Adrenal gland (tissue), 12 donors: ENCODE data around the gene SLC35A2. TPM values are rescaled to one million over a fixed set of nuclear protein-coding genes. Genes with fewer than 3 reads are reported as not detected.

ENCODE experiments used
- DNase-seq, 7 donors: peaks; one replicate each; pipeline ENCODE4 v3.0.0-alpha.2; 2019 to 2020
- H3K27ac ChIP-seq, 5 donors: fragments of 200-600 bp; sonication (generic) in 4 of 5; 1 replicate in 3 of 5; 2 replicates in 2 of 5; pipeline versions ENCODE4 v1.5.1 to v1.8.0; 2016 to 2020; ENCODE audit warnings: mild to moderate bottlenecking in 1 of 5
- H3K27me3 ChIP-seq: fragments of 200-600 bp; 2 replicates; pipeline ENCODE4 v1.8.0; 2021
- H3K36me3 ChIP-seq, 2 donors: fragments of 200-600 bp; replicated peaks in 1 of 2; 1 replicate in 1 of 2; 2 replicates in 1 of 2; pipeline versions ENCODE4 v1.5.1 to v1.8.0; 2018 to 2022
- H3K4me1 ChIP-seq, 2 donors: fragments of 200-600 bp; replicated peaks in 1 of 2; 1 replicate in 1 of 2; 2 replicates in 1 of 2; pipeline versions ENCODE4 v1.5.1 to v1.8.0; 2018 to 2021
- H3K4me3 ChIP-seq, 4 donors: fragments of 200-600 bp; sonication (generic) in 3 of 4; one replicate each; pipeline ENCODE4 v1.5.1; 2016 to 2018
- H3K9me3 ChIP-seq, 3 donors: fragments of 200-600 bp; sonication (generic) in 1 of 3; replicated peaks in 1 of 3; 1 replicate in 2 of 3; 2 replicates in 1 of 3; pipeline versions ENCODE4 v1.5.1 to v1.8.0; 2016 to 2021
- POLR2A ChIP-seq, 2 donors: fragments of 450-650 bp; IDR thresholded peaks; one replicate each; pipeline ENCODE4 v1.6.1; 2017; ENCODE audit warnings: antibody characterized with exemption in 2 of 2, mild to moderate bottlenecking in 2 of 2, moderate library complexity in 1 of 2
- WGBS, 4 donors: extraction: QIAGEN DNeasy Blood & Tissue Kit in 2 of 4; methylation state at CpG; one replicate each; pipeline versions ENCODE4 v1.1.5 to v1.1.7; 2013 to 2017; 5-methylcytosine and 5-hydroxymethylcytosine counted together
- intact Hi-C, 2 donors: fragments of 100-400 bp; cut with DNase I; formaldehyde crosslinking; loops; one replicate each; pipeline versions ENCODE4 v1.14.1 to v1.15.0; 2022 to 2023
- polyA plus RNA-seq, 3 donors: library from polyadenylated mRNA; stranded (reverse); fragments of 200-250 nt in 2 of 3; fragments of 350-450 nt in 1 of 3; fragmentation: Illumina TruSeq in 1 of 3; extraction: RNeasy Lipid Tissue Mini Kit (QIAGEN cat#74804) in 1 of 3; gene quantifications; one replicate each; pipeline ENCODE4 v1.2.3, GENCODE V29; 2013 to 2014
- total RNA-seq, 9 donors: library from RNA; depleted of rRNA in 4 of 9; stranded (reverse); fragments of >200 nt in 4 of 9; fragments of 120-200 nt in 1 of 9; fragmentation: NEBNext Ultra II Directional in 1 of 9; extraction: Animal tissue kit (Norgen Biotek cat#: 25700) in 1 of 9; gene quantifications; one replicate each; pipeline versions ENCODE4 v1.1.0 to v1.2.4, GENCODE V29; 2013 to 2023
- TF ChIP-seq, protein P1 (sequence below), 6 experiments: fragments of 450-650 bp in 4 of 6; fragments of 200-600 bp in 2 of 6; sonication (generic) in 1 of 6; IDR thresholded peaks; 1 replicate in 5 of 6; 2 replicates in 1 of 6; pipeline versions ENCODE4 v1.5.1 to v1.8.0; 2016 to 2021; ENCODE audit warnings: antibody characterized with exemption in 6 of 6, mild to moderate bottlenecking in 2 of 6, moderate library complexity in 1 of 6
- donor health status: healthy with polysubstance abuse.
- donor health status: Bipolar disorder and iron deficiency.
- donor health status: DM: yes; HTN: yes; CAD: no.
- donor health status: DM: no; HTN: no; CAD: no.
- donor health status: DM: no; HTN: no; CAD: no.
- donor health status: DM: yes; HTN: yes; CAD: no.

SLC35A2 gene
- total and polyA plus RNA-seq, 12 donors = 5.1 to 59.7 (median 31.9) TPM

- DNase-seq = no peak
- intact Hi-C loops = no loop called here
- TF ChIP-seq, protein P1, sequence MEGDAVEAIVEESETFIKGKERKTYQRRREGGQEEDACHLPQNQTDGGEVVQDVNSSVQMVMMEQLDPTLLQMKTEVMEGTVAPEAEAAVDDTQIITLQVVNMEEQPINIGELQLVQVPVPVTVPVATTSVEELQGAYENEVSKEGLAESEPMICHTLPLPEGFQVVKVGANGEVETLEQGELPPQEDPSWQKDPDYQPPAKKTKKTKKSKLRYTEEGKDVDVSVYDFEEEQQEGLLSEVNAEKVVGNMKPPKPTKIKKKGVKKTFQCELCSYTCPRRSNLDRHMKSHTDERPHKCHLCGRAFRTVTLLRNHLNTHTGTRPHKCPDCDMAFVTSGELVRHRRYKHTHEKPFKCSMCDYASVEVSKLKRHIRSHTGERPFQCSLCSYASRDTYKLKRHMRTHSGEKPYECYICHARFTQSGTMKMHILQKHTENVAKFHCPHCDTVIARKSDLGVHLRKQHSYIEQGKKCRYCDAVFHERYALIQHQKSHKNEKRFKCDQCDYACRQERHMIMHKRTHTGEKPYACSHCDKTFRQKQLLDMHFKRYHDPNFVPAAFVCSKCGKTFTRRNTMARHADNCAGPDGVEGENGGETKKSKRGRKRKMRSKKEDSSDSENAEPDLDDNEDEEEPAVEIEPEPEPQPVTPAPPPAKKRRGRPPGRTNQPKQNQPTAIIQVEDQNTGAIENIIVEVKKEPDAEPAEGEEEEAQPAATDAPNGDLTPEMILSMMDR (IDR thresholded peaks at IDR 0.05) = no peak
- TF ChIP-seq POLR2A (IDR thresholded peaks at IDR 0.05) = no peak
- no peak overlapping the region for H3K27ac ChIP-seq
- peaks cover 0 to 8% of the 10 kb centered on the region in 2 donors for H3K4me1 ChIP-seq
- no peaks in the 10 kb centered on the region for H3K9me3 ChIP-seq
- H3K36me3 ChIP-seq = peaks cover 0 to 35% of the 10 kb centered on the region in 2 donors
- H3K27me3 ChIP-seq = no peaks in the 10 kb centered on the region
- H3K4me3 ChIP-seq = no peak overlapping the region
- WGBS, 4 donors = 84 to 94% (median 92%) methylated on average over 5 of the region's 5 CpGs
Measured at GRCh38 chrX:48924270-48924669, 12.8 kb upstream of the SLC35A2 start.

- no peaks in the 10 kb centered on the region for H3K9me3 ChIP-seq
- H3K4me3 ChIP-seq = no peak overlapping the region
- DNase-seq = no peak
- H3K27me3 ChIP-seq = no peaks in the 10 kb centered on the region
- WGBS, 4 donors = 74 to 93% (median 76%) methylated on average over 8 to 13 of the region's 13 CpGs
- intact Hi-C loops = no loop called here
- H3K27ac ChIP-seq = no peak overlapping the region
- TF ChIP-seq, protein P1 (IDR thresholded peaks at IDR 0.05) = no peak
- TF ChIP-seq POLR2A (IDR thresholded peaks at IDR 0.05) = no peak
- H3K4me1 ChIP-seq = peaks cover 0 to 8% of the 10 kb centered on the region in 2 donors
- H3K36me3 ChIP-seq = peaks cover 0 to 35% of the 10 kb centered on the region in 2 donors
Measured at GRCh38 chrX:48923771-48924170, 12.3 kb upstream of the SLC35A2 start.

DNA sequence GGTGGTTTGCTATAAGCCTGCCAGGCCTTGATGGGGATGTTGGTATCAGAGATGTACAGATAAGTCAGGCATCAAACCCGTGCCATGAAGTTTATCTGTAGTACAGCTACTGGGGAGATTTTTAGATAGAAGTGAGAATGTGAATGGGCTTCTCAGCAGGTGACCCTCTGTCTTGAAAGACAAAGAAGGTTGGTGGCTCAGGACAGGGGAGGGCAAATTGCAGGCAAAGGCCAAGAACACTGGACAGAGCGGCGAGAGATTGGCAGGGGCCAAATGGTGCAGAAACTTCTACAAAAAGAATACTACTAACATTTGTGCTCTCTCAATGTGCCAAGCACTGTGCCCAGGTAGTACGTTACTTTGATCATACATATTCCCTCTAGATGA is 9.3 kb upstream of the SLC35A2 start:
- intact Hi-C loops = no loop called here
- H3K27me3 ChIP-seq = no peaks in the 10 kb centered on the region
- 68 to 93% (median 83%) methylated on average over 4 of the region's 4 CpGs for WGBS, 4 donors
- no peak overlapping the region for H3K4me3 ChIP-seq
- no peak for DNase-seq
- H3K4me1 ChIP-seq = peaks cover 0 to 8% of the 10 kb centered on the region in 2 donors
- TF ChIP-seq POLR2A (IDR thresholded peaks at IDR 0.05) = no peak
- TF ChIP-seq, protein P1 (IDR thresholded peaks at IDR 0.05) = no peak
- peaks cover 0 to 32% of the 10 kb centered on the region in 2 donors for H3K36me3 ChIP-seq
- H3K9me3 ChIP-seq = no peaks in the 10 kb centered on the region
- H3K27ac ChIP-seq = no peak overlapping the region

DNA sequence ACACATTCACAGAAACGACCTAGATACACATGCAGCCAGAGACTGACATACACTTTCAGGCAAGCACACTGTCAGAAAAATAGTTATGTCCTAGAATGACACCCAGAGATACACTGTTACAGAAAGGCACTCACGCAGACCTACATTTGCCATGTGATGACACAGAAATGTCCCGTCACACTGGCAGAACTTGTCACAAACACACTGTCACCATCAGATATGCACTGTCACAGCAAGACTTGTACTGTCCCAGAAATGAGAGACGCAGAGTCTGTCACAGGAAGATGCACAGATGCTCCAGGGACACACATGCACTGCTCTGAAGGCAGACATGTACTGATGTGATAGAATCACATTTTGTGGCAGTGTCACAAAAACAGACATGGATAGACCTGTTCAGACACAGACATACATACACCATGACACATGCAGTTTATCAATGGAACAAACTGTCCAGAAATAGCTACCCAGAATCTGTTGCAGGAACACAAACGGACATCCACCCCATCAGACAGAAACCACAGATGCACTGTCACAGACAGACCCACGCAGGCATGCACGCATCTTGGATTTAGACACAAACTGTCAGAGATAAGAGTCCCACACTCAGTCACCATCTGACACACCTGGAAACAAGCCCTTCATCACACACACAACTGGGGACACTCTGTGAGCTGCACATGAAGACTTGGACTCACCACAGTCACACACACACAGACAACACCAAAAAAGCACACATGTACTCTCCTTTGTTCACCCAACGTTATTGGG is 8.7 kb upstream of the SLC35A2 start:
- intact Hi-C loops = no loop called here
- Histone ChIP-seq H3K27ac (peak overlapping the region in 4 of 5 donors; percentile 68 to 84 (median 80)), H3K9me3 (no peaks in the 10 kb centered on the region), H3K27me3 (no peaks in the 10 kb centered on the region), H3K4me1 (peaks cover 0 to 8% of the 10 kb centered on the region in 2 donors), H3K4me3 (no peak overlapping the region), H3K36me3 (peaks cover 0 to 27% of the 10 kb centered on the region in 2 donors)
- TF ChIP-seq POLR2A (IDR thresholded peaks at IDR 0.05) = no peak
- TF ChIP-seq, protein P1 (IDR thresholded peaks at IDR 0.05) = no peak
- WGBS, 4 donors = 8 to 48% (median 28%) methylated on average over 2 to 8 of the region's 8 CpGs
- DNase-seq = peak in 1 of 7 donors; percentile 58
